NCI-H1417 treated with DMSO at 0.1 percent for 48 hours (cell line): ENCODE data around the gene GPRIN2.
"Not testable (repeated sequence)": the region's sequence is repeated elsewhere in the genome, so short reads cannot be mapped to it uniquely, and the experiment has no call there.

ENCODE experiments used
- DNase-seq: peaks from one replicate; lab custom pipeline; 2025; lab: John Stamatoyannopoulos, UW

GPRIN2 gene

DNA sequence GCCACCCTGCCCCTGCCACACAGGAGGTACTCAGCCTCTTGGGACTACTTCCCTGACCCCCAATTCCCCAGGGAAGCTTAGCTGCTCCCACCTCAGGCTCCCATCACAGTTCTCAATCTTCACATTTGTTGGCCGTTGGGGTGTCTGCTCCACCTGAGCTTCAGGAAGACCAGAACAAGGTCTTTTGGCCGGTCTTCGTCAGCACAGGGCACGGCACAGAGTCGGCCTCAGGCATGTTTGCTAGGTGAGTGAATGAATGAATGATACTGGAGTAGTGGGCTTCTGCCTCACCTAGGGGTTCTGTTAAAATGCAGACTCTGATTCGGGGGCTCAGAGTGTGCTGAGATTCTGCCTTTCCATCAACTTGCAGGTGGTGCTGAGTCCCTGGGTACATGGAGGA lies 20.3 kb downstream of the GPRIN2 start:
- no peak for DNase-seq

DNA sequence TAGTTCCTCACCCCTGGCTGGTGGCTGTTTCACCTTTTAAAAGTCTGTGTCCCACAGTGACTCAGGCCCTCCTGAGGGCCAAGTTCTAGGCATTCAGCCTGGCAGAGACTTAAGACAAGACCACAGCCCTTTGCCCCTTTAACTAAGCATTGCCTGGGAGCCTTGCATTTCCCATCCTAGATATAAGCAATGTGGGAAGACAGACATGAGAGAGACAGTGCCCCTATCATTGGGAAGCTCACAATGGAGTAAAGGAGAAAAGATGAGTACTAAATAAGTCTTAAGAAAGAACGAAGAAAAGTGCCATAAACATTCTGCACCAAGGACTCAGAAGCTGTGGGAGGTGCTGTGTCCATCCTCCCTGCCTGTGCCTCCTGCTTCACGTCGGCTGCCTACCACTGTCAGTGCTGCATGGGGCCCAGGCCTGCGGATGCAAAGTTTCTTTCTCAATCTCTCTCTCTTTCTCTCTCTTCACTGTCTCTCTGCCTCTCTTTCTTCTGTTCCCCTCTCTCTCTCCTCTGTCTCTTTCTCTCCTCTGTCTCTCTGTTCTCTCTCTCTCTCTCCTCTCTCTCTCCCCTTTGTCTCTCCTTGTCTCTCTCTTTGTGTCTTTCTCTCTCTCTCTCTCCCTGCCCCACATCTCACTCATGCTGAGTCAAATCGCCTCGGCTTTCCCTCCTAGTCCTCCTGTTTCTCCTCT lies 21.5 kb downstream of the GPRIN2 start:
- no peak for DNase-seq

DNA sequence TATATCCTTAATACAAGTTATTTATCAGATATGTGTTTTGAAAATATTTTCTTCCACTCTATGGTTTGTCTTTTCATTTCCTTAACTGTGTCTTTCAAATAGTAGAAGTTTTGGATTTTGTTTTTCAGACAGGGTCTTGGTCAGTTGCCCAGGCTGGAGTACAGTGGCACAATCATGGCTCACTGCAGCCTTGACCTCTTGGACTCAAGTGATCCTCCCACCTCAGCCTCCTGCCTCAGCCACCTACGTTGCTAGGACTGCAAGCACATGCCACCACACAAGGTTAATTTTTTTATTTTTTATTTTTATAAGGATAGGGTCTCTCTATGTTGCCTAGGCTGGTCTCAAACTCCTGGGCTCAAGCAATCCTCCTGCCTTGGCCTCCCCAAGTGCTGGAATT lies 24.2 kb downstream of the GPRIN2 start:
- not testable (repeated sequence) for DNase-seq

DNA sequence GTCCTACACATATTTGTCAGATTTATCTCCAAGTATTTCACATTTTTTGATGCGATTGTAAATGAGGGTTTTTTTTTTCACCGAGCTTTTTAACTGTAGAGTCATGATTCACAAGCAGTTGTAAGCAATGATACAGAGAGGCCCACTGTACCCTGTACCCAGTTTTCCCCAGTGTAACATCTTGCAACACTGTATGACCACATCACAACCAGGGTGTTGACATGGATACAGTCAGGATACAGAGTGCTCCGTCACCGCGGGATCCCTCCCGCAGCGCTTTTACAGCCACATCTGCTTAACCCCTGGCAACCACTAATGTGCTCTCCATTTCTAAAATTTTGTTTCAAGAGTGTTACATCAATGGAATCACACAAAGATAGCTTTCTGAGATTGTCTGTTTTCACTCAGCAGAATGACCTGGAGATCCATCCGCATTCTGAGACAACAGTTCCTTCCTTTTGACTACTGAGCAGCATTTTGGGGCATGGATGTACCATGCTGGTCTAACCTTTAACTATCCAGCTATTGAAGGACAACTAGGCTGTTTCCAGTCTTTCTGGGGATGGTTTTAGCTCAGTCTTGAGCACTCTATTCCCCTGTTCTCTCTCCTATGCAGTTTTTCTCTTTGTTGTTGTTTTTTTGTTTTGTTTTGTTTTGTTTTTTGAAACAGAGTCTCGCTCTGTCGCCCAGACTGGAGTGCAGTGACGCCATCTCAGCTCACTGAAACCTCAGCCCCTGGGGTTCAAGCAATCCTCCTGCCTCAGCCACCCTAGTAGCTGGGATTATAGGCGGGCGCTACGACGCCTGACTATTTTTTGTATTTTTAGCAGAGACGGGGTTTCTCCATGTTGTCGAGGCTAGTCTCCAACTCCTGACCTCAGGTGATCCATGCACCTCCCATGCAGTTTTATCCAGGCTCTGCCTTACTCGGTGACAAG lies 25.9 kb downstream of the GPRIN2 start:
- DNase-seq, result no peak

DNA sequence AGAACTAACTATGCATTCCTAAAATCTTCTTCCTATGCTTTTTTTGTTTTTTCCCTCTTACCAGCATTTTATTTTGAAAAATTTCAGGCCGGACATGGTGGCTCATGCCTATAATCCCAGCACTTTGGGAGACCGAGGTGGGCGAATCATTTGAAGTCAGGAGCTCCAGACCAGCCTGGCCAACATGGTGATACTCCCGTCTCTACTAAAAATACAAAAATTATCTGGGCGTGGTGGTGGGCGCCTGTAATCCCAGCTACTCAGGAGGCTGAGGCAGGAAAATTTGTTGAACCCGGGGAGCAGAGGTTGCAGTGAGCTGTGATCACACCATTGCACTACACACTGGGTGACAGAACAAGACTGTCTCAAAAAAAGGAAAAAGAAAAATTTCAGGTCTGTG lies 26.7 kb downstream of the GPRIN2 start:
- DNase-seq, result not testable (repeated sequence)

GRCh38 chr10:46528675-46529615 lies 27.5 kb downstream of the GPRIN2 start:
- no peak for DNase-seq

GRCh38 chr10:46528171-46528671 lies 28.2 kb downstream of the GPRIN2 start:
- DNase-seq, result no peak

- no peak for DNase-seq
Measured at GRCh38 chr10:46527241-46527811, 29.1 kb downstream of the GPRIN2 start.

- no peak for DNase-seq
Measured at GRCh38 chr10:46526682-46527038, 29.8 kb downstream of the GPRIN2 start.

DNA sequence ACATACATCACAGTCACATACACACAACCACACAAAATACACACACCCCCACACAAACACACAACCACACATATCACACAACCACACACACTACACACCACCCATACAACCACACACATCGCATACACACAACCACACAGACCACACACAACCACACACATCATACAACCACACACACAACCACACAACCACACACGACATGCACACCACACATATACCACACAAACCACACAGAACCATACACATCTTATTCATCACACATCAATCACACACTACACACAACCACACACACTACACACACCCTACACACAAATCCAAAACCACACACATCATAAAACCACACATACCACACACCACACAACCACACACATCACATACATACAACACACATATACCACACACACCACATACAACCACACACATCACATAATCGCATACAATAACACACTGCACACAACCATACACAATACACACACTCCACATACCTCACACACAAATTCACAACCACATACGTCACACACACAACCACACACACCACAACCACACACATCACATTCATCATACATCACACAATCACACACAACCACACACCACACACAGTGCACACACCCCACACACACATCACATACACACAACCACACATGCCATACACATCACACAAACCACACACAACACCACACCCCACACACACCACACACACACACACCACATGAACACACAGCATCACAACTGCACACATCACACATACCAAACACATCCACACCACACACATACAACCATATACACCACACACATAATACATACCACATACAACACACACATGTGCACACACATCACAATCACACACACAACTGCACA lies 30.4 kb downstream of the GPRIN2 start:
- DNase-seq, result no peak

- DNase-seq, result no peak
Measured at GRCh38 chr10:46525177-46525823, 31.2 kb downstream of the GPRIN2 start.

DNA sequence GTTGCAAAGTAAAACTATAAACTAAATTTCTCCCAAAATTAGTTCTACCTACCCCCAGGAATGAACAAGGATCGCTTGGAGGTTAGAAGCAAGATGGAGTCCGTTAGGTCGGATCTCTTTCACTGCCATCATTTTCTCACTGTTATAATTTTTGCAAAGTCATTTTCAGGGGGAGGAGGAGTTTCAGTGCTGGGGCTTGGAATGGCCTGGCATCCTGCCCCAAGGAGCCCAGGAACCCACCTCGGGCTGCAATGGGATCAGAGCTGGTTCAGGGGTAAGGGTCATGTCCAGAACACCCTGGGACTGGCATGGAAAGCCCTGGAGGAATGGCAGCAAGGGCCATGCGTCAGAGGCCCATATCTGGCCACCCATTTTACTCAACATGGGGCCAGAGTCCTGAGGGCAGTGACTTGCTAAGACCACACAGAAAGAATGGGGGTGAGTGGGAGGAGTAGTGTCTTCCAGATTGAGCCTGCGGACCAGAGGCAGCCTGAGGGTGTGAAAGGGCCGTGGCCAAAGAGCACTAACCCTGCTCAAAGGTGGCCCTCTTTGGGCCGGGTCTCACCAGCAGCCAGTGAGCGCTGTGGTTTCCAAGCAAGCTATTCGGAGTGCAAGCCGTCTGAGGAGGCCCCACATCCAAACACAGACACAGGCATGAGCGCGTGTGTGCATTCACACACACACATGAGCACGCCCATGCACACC lies 31.8 kb downstream of the GPRIN2 start:
- DNase-seq, result no peak

DNA sequence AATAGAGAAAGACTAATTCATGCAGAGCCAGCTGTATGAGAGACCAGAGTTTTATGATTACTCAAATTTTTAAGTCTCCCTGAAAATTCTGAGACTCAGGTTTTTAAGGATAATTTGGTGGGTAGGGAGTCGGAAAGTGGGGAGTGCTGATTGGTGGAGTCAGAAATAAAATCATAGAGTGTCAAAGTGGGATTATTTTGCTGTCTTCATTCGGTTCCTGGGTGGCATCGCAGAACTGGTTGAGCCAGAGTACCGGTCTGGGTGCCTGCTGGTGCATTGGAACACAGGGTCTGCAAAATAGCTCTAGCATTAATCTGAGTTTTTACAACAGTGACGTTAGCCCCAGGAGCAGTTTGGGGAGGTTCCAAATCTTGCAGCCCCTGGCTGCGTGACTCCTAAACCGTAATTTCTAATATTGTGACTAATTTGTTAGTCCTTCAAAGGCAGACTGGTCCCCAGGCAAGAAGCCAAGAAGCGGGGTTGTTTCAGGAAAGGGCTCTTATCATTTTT lies 32.4 kb downstream of the GPRIN2 start:
- DNase-seq, result no peak

DNA sequence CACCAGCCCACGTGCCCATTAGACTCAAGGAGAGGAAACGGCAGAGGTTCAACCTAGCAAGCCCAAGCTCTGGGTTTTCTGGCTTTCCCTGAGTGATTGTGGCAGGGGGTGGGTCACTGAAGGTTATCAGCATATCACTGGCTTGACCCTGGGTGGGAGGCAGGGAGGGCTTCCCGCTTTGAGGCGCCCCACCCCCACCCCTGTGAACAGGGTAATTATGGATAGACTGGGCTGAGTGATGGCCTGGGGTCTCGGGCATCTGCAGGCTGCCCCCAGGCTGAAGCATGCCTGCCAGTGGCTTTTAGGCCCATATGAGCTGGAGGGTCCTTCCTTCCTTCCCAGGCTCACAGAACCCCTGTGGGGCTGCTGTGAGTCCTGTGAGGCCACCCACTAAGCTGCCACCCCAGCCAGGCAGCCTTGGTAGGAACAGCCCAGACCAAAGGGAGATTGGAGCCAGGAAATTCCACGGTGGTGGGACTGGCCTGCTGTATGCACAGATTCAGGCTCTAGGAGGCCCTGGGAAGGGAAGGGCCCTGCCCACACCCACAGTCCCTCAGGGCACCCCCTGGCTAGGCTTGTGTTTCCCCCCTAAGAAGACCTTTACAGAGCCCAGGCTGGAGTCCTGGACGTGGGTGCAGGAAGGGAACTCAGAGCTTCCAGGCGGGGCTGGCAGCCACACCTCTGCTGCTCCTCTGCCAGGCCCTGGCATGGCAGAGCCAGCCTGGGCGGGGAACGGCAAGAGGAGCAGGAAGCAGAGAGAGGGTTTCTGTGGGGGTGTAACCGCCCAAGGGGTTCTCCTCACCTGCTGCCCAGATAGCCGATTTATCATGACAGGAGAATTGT lies 33.1 kb downstream of the GPRIN2 start:
- no peak for DNase-seq

DNA sequence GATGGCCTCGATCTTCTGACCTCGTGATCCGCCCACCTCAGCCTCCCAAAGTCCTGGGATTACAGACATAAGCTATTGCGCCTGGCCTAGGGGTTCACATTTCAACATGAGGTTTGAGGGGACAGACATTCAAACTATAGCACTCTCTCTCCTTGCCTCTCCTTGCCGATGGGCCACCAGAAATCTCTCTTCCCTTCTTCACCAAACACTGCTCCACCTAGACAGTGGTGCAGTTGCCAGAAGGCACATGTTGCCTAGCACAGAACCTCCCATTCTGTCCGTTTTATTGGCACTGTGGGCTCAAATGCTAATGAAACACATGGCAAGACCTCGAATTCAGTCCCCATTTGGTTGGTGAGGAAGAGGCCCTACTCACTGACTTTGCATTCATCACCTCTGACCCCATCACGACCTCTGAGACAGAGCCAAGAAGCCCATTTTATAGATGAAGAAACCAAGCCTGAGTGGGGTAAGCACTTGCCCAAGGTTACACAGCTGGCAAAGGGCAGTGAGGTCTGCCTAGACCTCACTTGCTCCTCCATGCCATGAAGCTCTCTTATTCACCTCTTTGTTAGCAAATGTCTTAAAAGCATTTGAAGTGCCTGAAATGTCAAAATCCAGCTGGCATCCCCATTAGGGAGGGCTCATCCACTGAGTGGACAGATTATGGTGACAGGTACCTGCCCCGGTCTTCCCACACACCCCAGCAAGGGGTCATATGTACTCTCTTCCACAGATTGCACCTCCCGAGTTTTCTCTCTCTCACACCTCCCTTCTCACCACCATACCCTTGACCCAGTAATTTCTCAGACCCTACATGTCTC lies 34.0 kb downstream of the GPRIN2 start:
- DNase-seq, result no peak

DNA sequence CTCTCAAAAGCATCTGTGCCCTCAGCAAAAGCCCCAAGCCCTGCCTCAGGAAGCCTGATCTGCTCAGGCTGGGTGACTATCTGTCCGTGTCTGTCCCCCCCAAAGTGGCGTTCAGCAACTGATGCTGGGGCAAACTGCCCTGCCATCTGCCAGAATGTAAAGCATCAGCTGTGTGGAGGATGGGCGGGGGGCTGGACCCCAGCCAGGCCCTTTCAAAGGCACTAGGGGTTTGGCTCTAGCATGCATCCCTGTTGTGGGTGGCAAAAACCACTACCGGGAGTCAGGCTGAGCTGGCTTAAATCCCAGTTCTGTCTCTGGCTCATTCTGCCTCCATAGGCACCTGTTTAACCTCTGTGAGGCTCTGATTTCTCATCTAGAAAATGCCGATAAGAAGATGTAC lies 35.5 kb downstream of the GPRIN2 start:
- no peak for DNase-seq

- DNase-seq, result no peak
Measured at GRCh38 chr10:46520381-46520780, 36.1 kb downstream of the GPRIN2 start.
